SK-N-MC (cell line): ENCODE data around the gene CTNND2.

Experiments used
- EZH2 ChIP-seq: fragments of 200-600 bp; sonication (generic); IDR thresholded peaks from one replicate; pipeline ENCODE4 v1.6.1; 2017; ENCODE audit warnings: antibody characterized with exemption
- POLR2AphosphoS5 ChIP-seq: IDR thresholded peaks from 2 replicates; pipeline ENCODE4 v1.6.1; 2012; ENCODE audit warnings: mild to moderate bottlenecking, low read depth, low read length, borderline replicate concordance

DNA sequence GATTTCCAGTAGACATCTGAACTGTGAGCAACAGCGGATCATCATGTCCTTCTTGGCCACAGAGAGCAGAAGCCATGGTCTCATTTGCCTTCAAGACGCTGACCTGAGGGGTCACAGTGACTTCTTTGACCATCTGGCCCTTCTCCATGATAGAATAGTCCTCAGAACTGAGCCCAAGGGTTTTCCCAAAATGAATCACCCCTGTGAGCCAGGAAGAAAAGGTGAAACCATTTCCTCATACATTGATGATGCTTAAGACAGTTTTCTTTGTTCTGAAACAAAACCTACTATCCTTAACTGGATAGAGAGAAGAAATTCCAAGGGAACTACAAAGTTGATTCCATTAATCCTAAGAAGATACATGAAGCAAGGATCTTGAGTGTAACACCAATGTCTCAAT lies 503.9 kb downstream of the CTNND2 start:
- TF ChIP-seq EZH2 (no peak), POLR2AphosphoS5 (no peak)
